Stimulated activated CD8-positive, alpha-beta memory T cell treated with anti-CD3 and anti-CD28 coated beads, Interleukin-2, amount 100 ng/mL, for 48 hours (primary cell): ENCODE results near the gene URB2.

ENCODE experiments used
- DNase-seq, 2 donors: peaks; one replicate each; pipeline ENCODE4 v3.0.0-alpha.2; 2020; ENCODE audit warnings: low read depth in 2 of 2

URB2 gene

GRCh38 chr1:229645324-229645993 lies 19.4 kb downstream of the URB2 start:
- no peak for DNase-seq

- DNase-seq, result no peak
Measured at GRCh38 chr1:229648406-229648805, 22.4 kb downstream of the URB2 start.

GRCh38 chr1:229650045-229650444 lies 24.0 kb downstream of the URB2 start:
- no peak for DNase-seq

GRCh38 chr1:229651546-229651945 lies 25.5 kb downstream of the URB2 start:
- no peak for DNase-seq

GRCh38 chr1:229653420-229653819 lies 27.4 kb downstream of the URB2 start:
- no peak for DNase-seq

DNA sequence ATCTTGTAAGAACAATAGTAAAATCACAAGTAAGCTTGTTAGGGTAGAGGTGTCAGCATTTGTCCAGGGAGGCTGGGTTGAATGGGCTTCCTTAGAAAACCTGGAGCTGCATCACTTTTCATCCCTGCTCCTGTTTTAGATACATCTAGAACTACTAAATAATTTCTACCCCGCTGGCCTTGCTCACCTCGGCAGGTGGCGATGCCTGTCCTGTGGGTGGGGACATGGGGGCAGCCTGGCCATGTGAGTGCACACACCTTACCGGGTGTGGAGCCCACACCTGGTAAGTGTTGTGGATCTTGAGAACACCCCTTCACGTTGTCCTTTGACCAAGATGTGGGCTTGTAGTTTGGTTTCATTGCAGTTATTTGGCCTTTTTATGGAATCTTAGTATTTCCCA lies 29.7 kb downstream of the URB2 start:
- DNase-seq, result no peak

DNA sequence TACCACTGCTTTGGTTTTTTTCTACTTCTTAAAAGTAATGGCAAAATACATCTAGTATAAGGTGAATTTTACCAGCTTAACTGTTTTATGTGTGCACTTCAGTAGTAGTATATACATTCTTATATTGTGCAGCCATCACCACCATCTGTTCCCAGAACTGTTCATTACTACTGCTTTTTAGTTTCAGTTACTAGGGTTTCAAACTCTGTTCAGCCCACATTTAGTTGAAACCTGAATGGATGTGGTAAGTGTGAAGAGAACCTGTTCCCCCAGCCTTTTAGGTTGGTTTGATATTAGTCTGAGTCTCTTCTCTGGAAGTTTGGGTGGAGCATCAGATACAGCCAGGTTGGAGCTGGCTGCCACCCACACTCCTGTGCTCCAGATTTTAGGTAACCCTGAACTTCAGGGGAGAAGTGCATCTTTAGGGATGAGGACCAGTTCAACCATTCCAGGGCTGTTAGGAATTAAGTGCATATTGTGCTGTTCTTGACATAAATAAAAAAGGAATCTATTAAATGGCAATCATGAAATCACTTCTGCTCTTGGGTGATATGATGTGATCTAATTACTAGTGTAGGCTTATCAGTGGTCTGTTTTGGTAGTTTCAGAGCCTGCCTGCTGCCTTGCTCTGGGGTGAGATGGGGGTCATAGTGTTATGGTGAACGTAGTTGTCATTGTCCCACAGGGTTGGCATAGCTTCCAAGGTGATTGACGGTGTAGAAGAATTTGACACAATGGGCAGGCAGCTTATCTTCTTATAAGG lies 32.1 kb downstream of the URB2 start:
- no peak for DNase-seq

DNA sequence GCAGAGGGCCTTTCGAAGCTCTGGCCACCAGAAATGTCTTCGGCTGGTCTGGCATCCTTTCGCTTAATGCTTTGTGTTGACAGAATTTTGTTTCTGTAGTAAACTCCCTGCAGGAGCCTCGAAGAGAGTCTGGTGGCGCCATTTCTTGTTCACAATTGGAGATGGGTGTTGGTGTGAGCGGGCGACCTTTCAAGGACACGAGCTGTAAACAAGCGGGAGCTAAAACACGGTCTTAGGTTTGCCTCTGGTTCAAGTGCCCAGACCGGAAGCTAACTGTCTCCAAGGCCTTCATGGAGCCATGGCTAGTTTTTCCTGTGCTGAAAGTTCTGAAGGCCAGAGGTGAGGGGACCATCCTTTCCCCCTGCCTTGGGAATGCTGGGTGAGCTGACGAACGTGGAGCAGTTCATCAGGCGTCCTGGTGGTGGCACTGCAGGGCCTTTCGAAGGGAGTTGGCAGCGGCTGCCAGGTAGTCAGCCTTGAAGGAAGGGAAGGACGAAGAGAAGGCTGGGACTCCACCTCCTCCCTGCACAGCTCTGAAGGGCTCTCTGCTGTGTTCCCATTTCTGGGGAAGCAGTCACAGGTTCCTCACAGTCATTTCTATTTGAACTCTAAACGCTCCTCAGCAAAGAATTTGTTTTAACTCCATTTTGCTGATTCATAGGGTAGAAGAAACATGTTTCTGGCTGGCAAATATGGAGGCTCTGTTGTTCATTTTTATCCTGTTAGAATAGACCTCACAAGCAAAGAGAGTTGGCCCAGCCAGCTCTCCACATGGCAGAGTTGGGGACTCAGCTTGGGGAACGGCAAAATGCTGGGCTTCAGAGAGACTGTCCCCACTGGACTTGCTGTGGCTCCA lies 35.2 kb downstream of the URB2 start:
- peak; percentile 43 to 59 for DNase-seq

GRCh38 chr1:229661897-229662296 lies 35.9 kb downstream of the URB2 start:
- no peak for DNase-seq

- peak; percentile 76 to 86 for DNase-seq
Measured at GRCh38 chr1:229664133-229664689, 38.2 kb downstream of the URB2 start.

DNA sequence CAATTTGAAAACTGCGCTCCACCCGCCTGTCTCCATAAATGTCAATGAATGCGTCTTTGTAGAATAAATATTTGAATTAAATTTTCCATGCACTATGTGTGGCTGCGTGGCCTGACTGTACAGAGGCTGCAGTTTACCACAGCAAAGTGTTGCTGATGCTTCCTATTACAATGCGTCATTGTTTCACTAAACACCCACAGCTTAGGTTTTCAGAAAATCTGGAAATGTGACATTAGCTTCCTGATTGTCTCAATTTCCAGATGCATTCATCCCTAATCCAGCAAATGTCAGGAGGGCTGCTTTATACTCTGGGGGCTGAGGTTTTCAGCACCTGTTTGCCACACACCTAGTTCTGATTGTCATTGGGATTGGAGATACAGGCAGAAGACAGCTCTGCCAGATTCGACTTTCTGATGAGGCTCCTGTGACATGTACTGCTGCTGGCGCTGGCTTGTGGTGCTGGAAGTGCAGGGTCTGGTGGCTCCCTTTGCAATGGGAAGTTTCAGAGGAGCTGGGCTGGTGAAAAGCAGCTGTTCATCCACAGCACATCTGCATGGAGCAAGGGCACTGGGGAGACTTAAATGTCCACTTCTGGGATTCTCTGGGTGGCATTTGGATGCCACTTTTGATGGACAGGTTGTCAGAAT lies 40.0 kb downstream of the URB2 start:
- no peak for DNase-seq

- no peak for DNase-seq
Measured at GRCh38 chr1:229666585-229666984, 40.5 kb downstream of the URB2 start.

DNA sequence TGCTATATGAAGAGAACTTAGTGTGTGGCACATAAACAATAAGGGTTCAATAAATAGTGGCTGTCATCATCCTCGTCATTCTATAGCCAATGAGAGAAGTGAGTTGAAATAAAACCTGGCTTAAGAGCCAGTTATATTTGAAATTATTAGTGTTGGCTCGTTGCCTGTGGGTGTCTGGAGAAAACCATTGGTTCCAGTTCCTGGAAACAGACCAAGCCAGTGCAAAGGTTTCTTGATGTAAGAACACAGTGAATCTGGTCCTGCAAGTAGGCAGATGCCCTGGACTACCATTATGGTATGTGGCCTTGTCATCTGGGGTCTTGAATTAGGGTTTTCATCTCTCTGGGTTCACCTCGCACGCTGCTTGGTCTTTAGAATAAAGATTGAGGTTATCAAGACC lies 43.3 kb downstream of the URB2 start:
- DNase-seq, result no peak

DNA sequence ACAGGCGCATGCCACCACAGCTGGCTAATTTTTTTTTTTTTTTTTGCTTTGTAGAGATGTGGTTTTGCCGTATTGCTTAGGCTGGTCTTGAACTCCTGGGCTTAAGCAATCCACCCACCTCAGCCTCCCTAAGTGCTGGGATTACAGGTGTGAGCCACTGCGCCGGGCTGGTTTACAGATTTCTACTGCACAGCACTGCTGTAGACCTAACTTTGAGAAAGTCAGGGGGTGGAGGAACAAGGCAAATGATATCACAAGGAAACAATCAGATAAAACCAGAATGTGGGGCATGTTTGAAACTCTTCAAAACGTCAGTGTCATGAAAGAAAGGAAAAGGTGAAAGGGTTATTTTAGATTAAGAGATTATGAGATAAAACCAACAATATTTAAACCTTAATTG lies 45.3 kb downstream of the URB2 start:
- DNase-seq, result no peak

- no peak for DNase-seq
Measured at GRCh38 chr1:229672246-229672645, 46.2 kb downstream of the URB2 start.

- no peak for DNase-seq
Measured at GRCh38 chr1:229674042-229674441, 48.0 kb downstream of the URB2 start.

DNA sequence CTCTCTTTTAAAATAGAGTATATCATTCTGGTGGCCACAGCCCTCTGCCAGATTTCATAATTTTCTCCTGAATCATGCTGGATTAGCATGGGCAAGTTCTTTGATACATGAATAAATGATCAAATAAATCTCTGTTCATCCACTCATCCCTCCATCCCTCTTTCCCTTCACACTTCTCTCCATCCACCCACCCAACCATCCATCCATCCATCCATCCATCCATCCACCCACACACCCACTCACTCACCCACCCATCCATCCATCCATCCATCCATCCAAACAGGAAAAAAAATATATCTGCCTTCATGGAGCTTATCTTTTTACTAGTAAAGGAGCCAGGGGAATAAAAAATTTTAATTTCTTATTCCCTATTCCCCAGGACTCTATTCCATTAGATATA lies 49.3 kb downstream of the URB2 start:
- no peak for DNase-seq

DNA sequence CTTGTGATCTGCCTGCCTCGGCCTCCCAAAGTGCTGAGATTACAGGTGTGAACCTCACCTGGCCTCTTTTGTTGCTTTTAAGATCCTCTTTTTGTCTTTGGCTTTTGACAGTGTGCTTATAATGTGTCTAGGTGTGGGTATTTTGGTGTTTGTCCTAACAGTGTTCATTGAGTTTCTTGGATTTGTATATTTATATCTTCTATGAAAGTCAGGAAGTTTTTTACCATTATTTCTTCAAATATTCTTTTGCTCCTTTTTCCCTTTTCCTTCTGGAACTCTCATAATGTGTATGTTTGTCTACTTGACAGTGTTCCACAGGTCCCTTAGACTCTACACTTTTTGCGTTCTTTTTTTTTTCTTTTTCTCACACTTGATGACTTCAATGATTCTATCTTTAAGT lies 59.1 kb downstream of the URB2 start:
- DNase-seq, result no peak

DNA sequence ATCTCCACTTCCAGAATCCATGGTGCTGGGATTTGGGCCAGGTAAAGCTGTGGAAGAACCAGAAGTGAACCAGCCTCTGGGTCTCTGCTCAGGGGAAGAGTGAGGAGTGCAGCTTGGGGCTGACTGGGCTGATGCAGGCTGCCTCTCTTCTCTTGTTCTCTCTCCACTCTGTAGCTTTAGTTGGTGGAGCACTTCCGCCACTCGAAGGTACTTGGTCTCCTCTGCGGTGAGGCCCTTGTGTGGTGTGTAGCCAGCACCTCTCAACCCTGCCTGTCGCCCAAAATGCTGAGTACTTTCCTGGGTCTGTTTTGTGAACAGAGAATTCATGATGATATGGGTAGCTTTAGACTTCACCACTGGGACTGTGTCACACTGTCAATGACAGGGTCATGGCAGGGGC lies 63.2 kb downstream of the URB2 start:
- DNase-seq, result no peak

- no peak for DNase-seq
Measured at GRCh38 chr1:229689904-229690303, 63.9 kb downstream of the URB2 start.

DNA sequence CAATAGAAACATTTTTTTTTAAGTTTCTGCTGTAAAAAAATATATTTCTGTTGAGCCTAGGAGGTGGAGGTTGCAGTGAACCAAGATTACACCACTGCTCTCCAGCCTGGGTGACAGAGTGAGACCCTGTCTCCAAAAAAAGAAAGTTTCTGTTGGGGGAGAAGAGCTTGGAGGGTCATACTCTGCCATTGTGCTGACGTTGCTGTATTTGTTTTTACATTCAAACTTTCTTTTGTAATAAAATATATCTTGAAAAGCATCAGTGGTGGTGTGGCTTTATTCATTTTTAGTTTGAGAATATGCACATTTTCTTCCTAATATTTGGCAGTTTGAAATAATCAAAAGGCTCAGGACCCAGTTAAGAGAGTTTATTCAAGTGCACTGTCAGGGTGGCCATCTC lies 64.6 kb downstream of the URB2 start:
- DNase-seq, result no peak

GRCh38 chr1:229691362-229691761 lies 65.3 kb downstream of the URB2 start:
- no peak for DNase-seq
